Stimulated activated CD8-positive, alpha-beta memory T cell treated with anti-CD3 and anti-CD28 coated beads, Interleukin-7, amount 100 ng/mL, for 1 hour (primary cell): ENCODE measurements around the gene KSR2.
"Not testable (repeated sequence)": the region's sequence is repeated elsewhere in the genome, so short reads cannot be mapped to it uniquely, and the experiment has no call there.

ENCODE experiments used
- DNase-seq, 2 donors: peaks; one replicate each; pipeline ENCODE4 v3.0.0-alpha.2; 2020; ENCODE audit warnings: low read depth in 2 of 2

The KSR2 gene

GRCh38 chr12:117860111-117860510, 108.7 kb downstream of the KSR2 start:
- DNase-seq, result no peak

- peak in 1 of 2 donors; percentile 7 for DNase-seq
Measured at GRCh38 chr12:117857632-117858612, 110.9 kb downstream of the KSR2 start.

GRCh38 chr12:117857139-117857538, 111.7 kb downstream of the KSR2 start:
- DNase-seq, result not testable (repeated sequence)

GRCh38 chr12:117855165-117855564, 113.6 kb downstream of the KSR2 start:
- DNase-seq, result no peak

- DNase-seq, result no peak
Measured at GRCh38 chr12:117854339-117855012, 114.3 kb downstream of the KSR2 start.

- no peak for DNase-seq
Measured at GRCh38 chr12:117853600-117853999, 115.2 kb downstream of the KSR2 start.

GRCh38 chr12:117850048-117850447, 118.7 kb downstream of the KSR2 start:
- no peak for DNase-seq

GRCh38 chr12:117847371-117847770, 121.4 kb downstream of the KSR2 start:
- DNase-seq, result no peak

GRCh38 chr12:117845271-117845904, 123.4 kb downstream of the KSR2 start:
- no peak for DNase-seq

- DNase-seq, result no peak
Measured at GRCh38 chr12:117844114-117844830, 124.5 kb downstream of the KSR2 start.

GRCh38 chr12:117842630-117843029, 126.2 kb downstream of the KSR2 start:
- DNase-seq, result no peak

GRCh38 chr12:117842220-117842619, 126.6 kb downstream of the KSR2 start:
- DNase-seq, result no peak

- DNase-seq, result no peak
Measured at GRCh38 chr12:117837737-117838050, 131.1 kb downstream of the KSR2 start.

GRCh38 chr12:117836999-117837736, 131.6 kb downstream of the KSR2 start:
- peak; percentile 37 to 55 for DNase-seq

GRCh38 chr12:117836476-117836875, 132.3 kb downstream of the KSR2 start:
- DNase-seq, result no peak

GRCh38 chr12:117835156-117835555, 133.6 kb downstream of the KSR2 start:
- DNase-seq, result no peak

- no peak for DNase-seq
Measured at GRCh38 chr12:117832459-117833457, 136.0 kb downstream of the KSR2 start.

GRCh38 chr12:117830471-117830870, 138.3 kb downstream of the KSR2 start:
- DNase-seq, result no peak

GRCh38 chr12:117829108-117829507, 139.7 kb downstream of the KSR2 start:
- DNase-seq, result no peak

- DNase-seq, result no peak
Measured at GRCh38 chr12:117827660-117828059, 141.1 kb downstream of the KSR2 start.
